IPS-11a (cell line): Measurements from ENCODE around the gene PCYT2.

Source experiments
- H3K4me3 ChIP-seq: one replicate; pipeline ENCODE4 v1.5.1; 2013; ENCODE audit warnings: low read depth, low read length, control low read depth

Gene PCYT2

DNA sequence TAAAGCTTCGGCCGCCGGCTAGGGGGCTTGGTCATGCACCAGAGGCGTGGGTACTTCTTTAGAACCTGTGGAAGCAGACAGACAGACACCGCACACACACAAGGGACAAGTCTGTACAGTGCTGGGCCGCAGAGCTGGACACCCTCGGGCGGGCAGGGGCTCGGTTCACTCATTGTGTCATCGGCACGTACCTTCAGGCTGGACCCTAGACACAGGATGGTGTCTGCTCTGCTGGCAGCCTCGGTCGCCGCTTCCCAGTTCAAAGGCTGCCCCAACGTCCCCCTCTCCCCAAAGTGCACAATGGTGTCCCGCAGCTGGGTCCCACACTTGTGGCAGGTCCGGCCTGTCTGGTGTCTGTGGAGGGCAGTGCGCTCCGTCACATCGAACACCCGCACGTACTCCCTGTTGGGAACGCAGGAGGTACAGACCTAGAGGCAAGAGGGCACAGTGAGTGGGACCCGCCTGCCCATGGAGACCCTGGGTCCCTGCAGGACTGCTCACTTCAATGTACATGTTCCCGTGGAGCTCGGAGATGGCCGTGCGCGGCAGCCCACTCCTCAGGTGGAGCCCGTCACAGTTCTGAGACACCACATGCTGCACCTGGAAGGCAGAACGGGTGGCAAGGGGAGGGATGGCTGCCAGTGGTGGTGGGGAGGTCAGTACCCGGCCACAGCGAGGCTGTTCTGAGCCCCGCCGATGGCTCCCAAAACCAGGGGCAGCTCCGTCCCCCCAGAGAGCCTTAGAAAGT, 3.1 kb upstream of the PCYT2 start:
- H3K4me3 ChIP-seq, result no peak overlapping the region

DNA sequence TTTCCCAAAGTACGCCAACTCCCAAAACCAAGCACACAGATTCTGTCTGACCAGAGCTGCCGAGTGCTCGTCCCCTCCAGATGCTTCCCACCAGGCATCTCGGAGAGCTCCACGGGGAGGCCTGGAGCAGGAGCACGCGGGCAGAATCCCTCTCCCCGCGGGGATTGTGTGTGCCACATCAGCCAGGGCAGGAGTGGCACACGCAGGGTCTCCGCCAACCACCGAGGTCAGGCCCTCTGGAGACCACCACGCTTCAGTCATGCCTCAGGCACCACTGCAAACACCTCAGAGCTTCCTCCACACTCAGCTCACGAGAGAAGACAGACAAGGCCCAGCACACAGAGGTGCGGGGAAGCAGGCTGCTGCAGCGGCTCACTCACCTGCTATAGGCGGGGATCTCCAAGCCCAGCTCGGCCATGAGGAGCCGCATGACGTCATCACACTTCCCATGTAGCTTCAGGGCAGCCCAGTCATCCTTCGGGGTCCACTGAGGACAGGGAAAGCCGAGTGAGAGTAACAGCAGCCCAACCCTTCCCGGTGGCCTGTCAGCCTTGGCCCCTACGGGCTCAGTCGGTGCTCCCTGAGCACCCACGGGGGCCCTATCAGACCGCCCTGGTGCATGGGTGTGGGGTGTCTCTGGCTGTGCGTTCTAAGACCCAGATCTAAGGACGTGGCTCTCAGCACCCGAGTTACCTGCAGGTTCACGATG, 2.3 kb upstream of the PCYT2 start:
- no peak overlapping the region for H3K4me3 ChIP-seq

DNA sequence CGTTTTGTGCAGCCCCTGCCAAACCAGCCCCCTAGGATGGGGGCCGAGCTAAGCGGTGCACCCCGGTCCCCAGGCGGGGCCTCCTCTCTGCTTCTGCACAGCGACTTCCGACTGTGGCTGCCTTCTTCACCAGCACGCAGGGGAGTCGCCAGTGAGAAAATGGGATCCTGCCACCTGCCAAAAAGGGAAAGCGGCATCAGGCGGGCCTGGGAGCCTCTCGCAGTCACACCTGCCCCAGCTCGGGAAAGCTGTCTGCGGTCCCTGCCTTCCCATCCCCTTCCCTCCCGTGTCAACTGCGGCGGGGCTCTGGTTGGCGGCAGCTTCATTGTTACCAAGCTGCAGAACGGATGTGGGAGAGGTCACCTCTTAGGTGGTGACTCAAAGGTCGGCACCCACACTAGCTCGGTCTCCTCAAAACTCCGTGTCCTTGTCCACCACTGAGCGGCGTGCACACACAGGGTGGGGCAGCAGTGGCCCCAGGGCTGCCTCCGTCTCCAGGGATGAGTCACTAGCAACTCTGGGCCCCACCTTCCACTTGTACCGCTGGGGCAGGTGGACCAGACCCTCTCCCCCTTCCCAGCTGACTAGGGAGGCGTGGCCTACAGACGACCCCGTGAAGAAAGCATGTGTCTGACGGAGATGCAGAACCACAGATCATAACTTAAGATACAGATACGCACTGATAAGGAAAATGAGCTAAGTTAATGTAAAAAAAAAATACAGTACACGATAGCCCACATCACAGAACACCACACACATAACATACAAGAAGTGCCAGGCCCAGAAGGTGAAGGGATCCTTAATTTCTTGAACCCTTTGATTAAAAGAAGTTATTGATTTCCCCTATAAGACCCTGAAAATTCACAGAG, 1.5 kb upstream of the PCYT2 start:
- H3K4me3 ChIP-seq, result no peak overlapping the region

- no peak overlapping the region for H3K4me3 ChIP-seq
These were observed 770 bp upstream of the PCYT2 start for GRCh38 chr17:81911969-81912368.

GRCh38 chr17:81910840-81911276, 341 bp downstream of the PCYT2 start:
- H3K4me3 ChIP-seq, result peak overlapping the region; percentile 66

DNA sequence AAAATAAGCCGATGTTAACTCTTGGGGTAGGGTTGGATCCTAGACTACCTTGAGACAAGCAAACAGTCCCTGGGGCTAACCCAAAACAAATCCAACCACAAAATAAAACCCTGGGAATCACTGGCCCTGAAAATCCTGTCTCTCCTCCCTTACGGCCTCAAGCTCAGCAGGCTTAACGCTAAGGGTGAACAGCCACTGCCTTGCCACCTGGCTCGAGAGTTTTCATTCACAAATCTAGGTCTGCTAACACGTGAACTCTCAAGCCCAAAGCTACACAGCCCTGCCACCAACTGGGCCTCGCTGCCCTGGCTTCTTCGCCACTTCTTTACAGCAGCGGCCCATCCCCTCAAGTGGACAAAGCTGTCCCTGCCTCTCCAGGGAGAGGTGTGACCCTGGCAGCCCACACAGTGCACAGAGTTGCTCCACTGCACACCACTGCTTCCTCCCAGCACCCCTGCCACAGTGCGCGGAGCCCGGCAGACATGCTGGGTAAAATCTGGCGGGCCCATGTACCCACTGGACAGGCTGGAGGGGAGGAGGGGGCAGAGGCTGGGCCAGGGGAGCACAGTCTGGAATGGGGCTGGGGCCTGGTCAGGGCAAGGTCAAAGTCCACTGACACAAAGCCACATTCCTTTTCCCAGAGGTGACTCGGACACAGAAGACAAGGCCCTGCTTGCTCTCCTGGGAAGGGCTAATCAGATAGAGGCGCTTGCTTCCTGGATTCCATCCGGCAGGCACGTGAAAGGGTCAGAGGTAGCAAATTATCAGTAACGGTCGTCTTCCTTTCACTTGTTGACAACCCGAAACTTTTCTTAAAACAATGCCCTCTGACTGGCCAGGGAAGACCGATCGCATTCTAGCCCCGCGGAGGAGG, 996 bp downstream of the PCYT2 start:
- peak overlapping the region; percentile 66 for H3K4me3 ChIP-seq

DNA sequence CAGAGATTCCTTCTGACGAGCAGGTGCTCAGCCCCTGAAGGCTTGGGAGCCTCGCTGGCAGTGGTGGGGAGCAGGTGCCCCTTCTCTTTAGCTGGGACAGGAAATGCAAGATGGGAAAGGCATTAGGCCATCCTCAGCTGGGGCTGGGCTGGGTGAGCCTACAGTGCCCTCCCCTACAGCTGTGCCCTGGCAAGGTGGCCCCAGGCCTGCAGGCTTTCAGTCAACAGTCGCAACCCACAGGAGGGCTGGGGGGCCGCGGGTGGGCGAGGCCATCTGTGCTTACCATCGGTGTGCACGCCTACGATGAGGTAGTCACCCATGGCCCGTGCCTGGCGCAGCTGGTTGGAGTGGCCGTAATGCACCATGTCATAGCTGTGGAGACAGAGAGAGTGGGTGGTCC, 2.0 kb downstream of the PCYT2 start:
- H3K4me3 ChIP-seq, result no peak overlapping the region

GRCh38 chr17:81908793-81909192, 2.4 kb downstream of the PCYT2 start:
- no peak overlapping the region for H3K4me3 ChIP-seq

DNA sequence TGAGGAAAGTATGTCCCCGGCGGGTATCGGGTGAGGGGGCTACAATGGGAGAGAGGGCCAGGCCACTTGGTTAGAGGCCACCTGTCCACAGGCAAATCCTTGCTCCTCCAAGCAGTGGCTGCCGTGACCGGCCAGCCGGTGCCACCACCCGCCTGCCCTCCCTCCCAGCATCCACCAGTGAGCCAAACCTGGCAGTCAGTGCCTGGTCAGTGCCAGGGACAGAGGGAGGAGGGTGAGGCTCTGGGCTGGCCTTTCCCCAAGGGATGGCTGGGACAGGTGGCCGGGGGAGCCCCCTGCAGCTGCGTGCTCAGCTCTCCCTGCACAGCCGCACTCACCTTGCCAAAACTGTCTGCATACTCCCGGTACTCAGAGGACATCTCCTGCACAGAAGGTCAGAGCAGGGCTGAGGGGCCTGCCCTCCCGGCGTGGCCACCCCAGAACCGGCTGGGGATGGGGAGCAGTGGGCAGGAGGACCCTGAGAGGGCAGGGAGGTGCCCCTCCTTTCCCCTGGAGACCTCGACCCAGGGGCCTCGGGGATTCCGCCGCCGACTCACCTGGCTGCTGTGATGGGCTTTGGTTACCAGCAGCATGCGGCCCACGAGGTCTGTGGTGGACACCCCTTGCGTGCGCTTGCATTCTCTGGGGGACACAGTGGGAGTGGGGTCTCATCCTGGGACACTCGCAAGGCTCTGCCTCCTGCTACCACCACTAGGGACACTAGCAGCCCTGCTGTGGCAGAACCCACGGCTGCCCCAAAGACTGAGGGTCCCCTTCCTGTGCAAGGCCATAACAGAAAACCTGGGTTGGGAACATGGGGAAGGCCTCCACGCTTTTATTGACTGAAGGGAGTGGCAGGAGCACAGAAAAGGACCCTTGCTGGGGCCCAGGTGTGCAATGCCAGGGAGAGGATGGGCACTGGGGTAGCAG, 3.7 kb downstream of the PCYT2 start:
- no peak overlapping the region for H3K4me3 ChIP-seq

DNA sequence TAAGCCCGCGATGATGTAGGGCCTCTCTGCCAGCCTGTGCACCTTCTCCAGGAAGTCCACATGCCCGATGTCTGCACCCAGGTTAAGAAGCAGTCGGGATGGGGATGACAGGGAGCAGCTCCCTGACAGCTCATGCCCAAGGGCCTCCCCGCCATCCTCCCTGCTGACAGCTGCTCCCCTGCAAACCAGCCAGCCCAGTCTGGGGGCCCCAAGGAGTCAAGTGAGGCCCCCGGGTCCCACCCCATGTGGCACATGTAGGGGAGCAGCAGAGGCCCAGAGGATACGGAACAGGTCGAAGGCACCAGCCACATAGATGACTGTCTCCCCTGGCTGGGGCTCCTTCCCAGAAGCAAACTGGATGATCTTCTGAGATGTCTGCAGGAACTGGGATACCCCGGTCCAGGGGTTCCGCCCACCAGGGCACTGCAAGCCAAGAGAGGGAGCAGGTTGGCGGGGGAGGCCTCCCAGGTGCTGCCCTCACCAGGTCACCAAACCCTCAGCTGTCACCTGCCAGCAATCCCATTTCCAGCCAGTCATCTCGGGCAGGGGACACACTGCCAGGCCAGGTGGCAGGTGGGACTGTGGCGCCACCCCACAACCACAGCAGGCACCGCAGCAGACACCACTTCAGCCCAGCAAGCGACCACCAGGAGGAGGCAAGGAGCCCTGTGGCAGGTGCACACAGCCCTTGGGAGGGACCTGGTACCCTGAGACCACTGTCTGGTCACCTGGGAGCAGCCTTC, 4.6 kb downstream of the PCYT2 start:
- no peak overlapping the region for H3K4me3 ChIP-seq

- no peak overlapping the region for H3K4me3 ChIP-seq
These were observed 5.2 kb downstream of the PCYT2 start for GRCh38 chr17:81905993-81906392.

DNA sequence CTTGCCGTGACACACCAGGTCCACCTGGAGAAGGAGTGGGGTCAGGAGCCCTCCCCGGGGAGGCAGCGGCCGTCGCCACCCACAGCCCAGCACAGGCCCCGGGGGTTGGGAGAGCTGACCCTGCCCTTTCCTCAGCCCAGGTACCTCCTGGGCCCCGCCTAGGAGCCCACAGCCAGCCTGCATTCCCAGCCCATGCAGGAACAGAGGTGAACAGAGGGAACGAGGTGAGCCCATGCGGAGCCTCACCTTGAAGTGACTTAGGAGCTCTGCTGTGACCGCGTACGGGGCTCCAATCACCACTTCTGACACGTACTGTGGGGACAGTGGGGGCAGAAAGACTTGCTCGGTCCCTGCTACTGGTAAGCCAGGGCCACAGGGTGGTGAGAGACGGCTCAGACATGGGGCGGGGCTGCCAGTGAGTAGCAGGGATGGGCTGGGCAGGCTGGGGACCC, 5.7 kb downstream of the PCYT2 start:
- H3K4me3 ChIP-seq, result no peak overlapping the region

DNA sequence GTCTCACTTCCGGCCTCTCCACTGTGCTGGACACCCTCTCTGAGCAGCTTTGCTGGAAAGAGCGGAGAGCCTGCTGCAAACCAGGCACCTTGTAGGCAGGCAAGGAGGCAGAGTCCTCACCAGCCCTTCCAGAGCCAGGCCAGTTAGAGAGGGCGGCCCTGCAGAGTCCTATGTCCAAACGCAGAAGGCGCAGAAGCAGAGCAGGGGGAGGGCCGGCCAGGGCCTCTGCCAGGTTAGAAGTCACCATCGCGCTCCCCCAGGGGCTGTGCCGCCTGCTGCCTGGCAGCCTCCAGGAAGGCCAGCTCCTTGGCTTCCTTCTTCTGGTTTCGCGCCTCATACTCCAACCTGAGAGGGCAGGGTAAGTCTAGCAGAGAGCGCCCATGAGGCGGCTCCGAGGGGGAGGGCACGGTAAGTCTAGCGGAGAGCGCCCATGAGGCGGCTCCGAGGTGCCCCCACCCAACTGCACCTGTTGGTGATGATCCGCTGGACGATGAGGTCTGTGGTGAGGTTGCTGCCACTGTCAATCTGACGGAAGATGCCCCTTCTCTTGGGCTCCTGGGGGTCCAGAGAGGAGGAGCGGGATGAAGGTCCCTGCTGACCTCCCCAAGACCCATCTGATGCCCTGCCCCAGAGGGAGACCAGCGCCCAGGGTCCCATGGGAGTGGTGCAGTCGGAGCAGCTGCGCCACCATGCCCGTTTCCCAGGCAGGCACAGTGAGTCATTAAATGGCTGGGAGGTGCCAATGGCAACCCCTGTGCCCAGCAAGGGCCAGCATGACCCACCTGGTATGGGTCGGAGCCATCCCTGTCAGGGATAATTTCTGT, 6.4 kb downstream of the PCYT2 start:
- H3K4me3 ChIP-seq, result no peak overlapping the region

- no peak overlapping the region for H3K4me3 ChIP-seq
These were observed 7.2 kb downstream of the PCYT2 start for GRCh38 chr17:81903896-81904599.

- H3K4me3 ChIP-seq, result no peak overlapping the region
These were observed 7.8 kb downstream of the PCYT2 start for GRCh38 chr17:81903415-81903831.

GRCh38 chr17:81902653-81903414, 8.4 kb downstream of the PCYT2 start:
- peak overlapping the region; percentile 0 for H3K4me3 ChIP-seq
